H1 (cell line): Measurements from ENCODE around the gene PTMS. TPM values are rescaled to one million over a fixed set of nuclear protein-coding genes. Genes with fewer than 3 reads are reported as not detected.

ENCODE experiments used
- CHD7 ChIP-seq: fragments of 300-600 bp; sonication (generic); IDR thresholded peaks from 2 replicates; pipeline ENCODE4 v1.7.1; 2012; ENCODE audit warnings: low read length, moderate library complexity, mild to moderate bottlenecking, inconsistent platforms; ENCODE audit not compliant: insufficient replicate concordance
- JUND ChIP-seq: IDR thresholded peaks from 2 replicates; pipeline ENCODE4 v1.6.1; 2011; ENCODE audit warnings: mild to moderate bottlenecking, improper control_type of control experiment, low read length
- POLR2A ChIP-seq, 2 experiments: IDR thresholded peaks; 1 replicate in 1 of 2; 2 replicates in 1 of 2; pipeline ENCODE4 v1.6.1; 2011; ENCODE audit warnings: low read depth in 2 of 2, low read length in 2 of 2, mild to moderate bottlenecking in 2 of 2; ENCODE audit errors: control extremely low read depth in 1 of 2
- SUZ12 ChIP-seq: fragments of 200-600 bp; sonication (generic); IDR thresholded peaks from 2 replicates; pipeline ENCODE4 v1.6.1; 2012; ENCODE audit warnings: mild to moderate bottlenecking, inconsistent platforms, low read length, moderate library complexity, mixed read lengths
- TAF7 ChIP-seq: optimal IDR thresholded peaks from 2 replicates; pipeline ENCODE3; 2011; ENCODE audit warnings: low read depth, mild to moderate bottlenecking, inconsistent platforms, low read length, moderate library complexity, borderline replicate concordance
- polyA plus RNA-seq, 7 experiments: library from polyadenylated mRNA; depleted of rRNA in 3 of 7; stranded (reverse) in 5 of 7; unstranded in 2 of 7; fragments of >200 nt in 5 of 7; fragments of 200-250 nt in 2 of 7; gene quantifications; 1 replicate in 5 of 7; 2 replicates in 1 of 7; 4 replicates in 1 of 7; pipeline versions ENCODE4 v1.2.1 to v1.2.3, GENCODE V29; 2011 to 2013; ENCODE audit warnings: missing spikeins in 2 of 7, mixed read lengths in 2 of 7
- total RNA-seq: library from RNA; stranded (reverse); fragmentation: NEBNext Ultra II Directional; extraction: Animal tissue kit (Norgen Biotek cat#: 25700); gene quantifications from 2 replicates; pipeline ENCODE4 v1.2.1, GENCODE V29; 2021

The PTMS gene
- total and polyA plus RNA-seq, 2 of the 8 experiments (the other 6 are each of a cell fraction or from before 2014, with no cell fraction given) = 444 to 553 TPM

- TF ChIP-seq CHD7 (no peak), SUZ12 (no peak), TAF7 (no peak), POLR2A (IDR thresholded peaks at IDR 0.05; ENCODE audit: control extremely low read depth in 1 of 2, low read depth in 2 of 2, low read length in 2 of 2) (no peak), JUND (no peak)
- TF ChIP-seq, all 59 proteins: peak for 0
Observed at GRCh38 chr12:6820166-6820565, 54.0 kb downstream of the PTMS start (continued).
